GM03348 (cell line): ENCODE measurements around the gene PRAC1.

Experiments
- DNase-seq: peaks from one replicate; pipeline ENCODE4 v3.0.0; 2012; ENCODE audit warnings: low spot score

Gene PRAC1

GRCh38 chr17:48704361-48705248 is 17.7 kb downstream of the PRAC1 start:
- DNase-seq = no peak

GRCh38 chr17:48701864-48702532 is 20.3 kb downstream of the PRAC1 start:
- DNase-seq = no peak

- no peak for DNase-seq
Observed at GRCh38 chr17:48693178-48693577, 29.1 kb downstream of the PRAC1 start.

- DNase-seq = no peak
Observed at GRCh38 chr17:48692049-48692448, 30.3 kb downstream of the PRAC1 start.

GRCh38 chr17:48690655-48691054 is 31.7 kb downstream of the PRAC1 start:
- no peak for DNase-seq

- no peak for DNase-seq
Observed at GRCh38 chr17:48681609-48682008, 40.7 kb downstream of the PRAC1 start.

- DNase-seq = no peak
Observed at GRCh38 chr17:48679385-48680096, 42.8 kb downstream of the PRAC1 start.

- DNase-seq = peak; percentile 87
Observed at GRCh38 chr17:48678141-48678971, 44.0 kb downstream of the PRAC1 start.

GRCh38 chr17:48676963-48677558 is 45.3 kb downstream of the PRAC1 start:
- no peak for DNase-seq

- DNase-seq = no peak
Observed at GRCh38 chr17:48672340-48672739, 50.0 kb downstream of the PRAC1 start.
